Ectodermal cell (in vitro differentiated cells): ENCODE results near the gene ING3.

Experiments
- H3K27ac ChIP-seq: 2 replicates; pipeline ENCODE4 v1.7.0; 2013; ENCODE audit warnings: mild to moderate bottlenecking, low read depth, low read length; ENCODE audit not compliant: insufficient read depth, poor library complexity, severe bottlenecking
- H3K27me3 ChIP-seq: 2 replicates; pipeline ENCODE4 v1.7.0; 2013; ENCODE audit warnings: mild to moderate bottlenecking, low read length; ENCODE audit not compliant: insufficient read depth, control insufficient read depth, poor library complexity, severe bottlenecking
- H3K36me3 ChIP-seq: one replicate; pipeline ENCODE4 v1.7.0; 2013; ENCODE audit warnings: low read length; ENCODE audit not compliant: control insufficient read depth, insufficient read depth
- H3K4me1 ChIP-seq: one replicate; pipeline ENCODE4 v1.7.0; 2013; ENCODE audit warnings: low read length; ENCODE audit not compliant: control insufficient read depth, insufficient read depth
- H3K4me3 ChIP-seq: 2 replicates; pipeline ENCODE4 v1.7.0; 2013; ENCODE audit warnings: low read depth, low read length, control low read depth; ENCODE audit not compliant: insufficient read depth
- H3K9me3 ChIP-seq: 2 replicates; pipeline ENCODE4 v1.7.0; 2013; ENCODE audit warnings: mild to moderate bottlenecking, low read length, moderate library complexity; ENCODE audit not compliant: control insufficient read depth
- WGBS, 2 experiments: methylation state at CpG; one replicate each; pipeline ENCODE4 v1.1.7; 2013; ENCODE audit warnings: missing lambda C conversion rate in 2 of 2; 5-methylcytosine and 5-hydroxymethylcytosine counted together

ING3 gene

GRCh38 chr7:121023683-121024511, 73.3 kb downstream of the ING3 start:
- Histone ChIP-seq H3K4me3 (no peak overlapping the region), H3K9me3 (no peaks in the 10 kb centered on the region), H3K27me3 (no peaks in the 10 kb centered on the region), H3K27ac (no peak overlapping the region), H3K36me3 (no peaks in the 10 kb centered on the region), H3K4me1 (no peaks in the 10 kb centered on the region)
- 86 to 91% methylated on average over 7 to 8 of the region's 8 CpGs for WGBS, 2 experiments

GRCh38 chr7:121024611-121025010, 74.0 kb downstream of the ING3 start:
- no peaks in the 10 kb centered on the region for H3K36me3 ChIP-seq
- no peak overlapping the region for H3K4me3 ChIP-seq
- H3K27me3 ChIP-seq, result no peaks in the 10 kb centered on the region
- 89% methylated on average over 3 to 4 of the region's 5 CpGs for WGBS, 2 experiments
- H3K9me3 ChIP-seq, result no peaks in the 10 kb centered on the region
- H3K27ac ChIP-seq, result no peak overlapping the region
- no peaks in the 10 kb centered on the region for H3K4me1 ChIP-seq

DNA sequence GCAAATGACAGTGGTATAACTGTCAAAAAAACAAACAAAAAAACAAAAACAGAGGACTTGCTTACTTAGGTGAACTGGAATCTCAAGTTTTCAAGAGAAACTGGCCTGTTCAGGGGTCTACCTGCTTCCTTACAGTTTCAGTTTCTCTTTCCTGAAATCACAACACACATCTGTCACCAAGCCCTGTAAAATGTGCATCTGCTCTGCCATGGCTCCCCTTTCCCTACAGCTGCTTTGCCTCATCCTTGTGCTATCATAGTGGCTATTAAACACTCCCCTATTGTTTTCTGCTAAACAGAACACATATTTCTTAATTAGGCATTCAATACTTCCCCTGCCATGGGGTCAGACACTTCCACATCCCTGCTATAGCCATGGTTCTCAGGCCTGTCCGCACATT, 75.6 kb downstream of the ING3 start:
- no peaks in the 10 kb centered on the region for H3K4me1 ChIP-seq
- WGBS, 2 experiments, result 88 to 100% methylated on average over 1 of the region's 1 CpG
- no peak overlapping the region for H3K27ac ChIP-seq
- H3K4me3 ChIP-seq, result no peak overlapping the region
- no peaks in the 10 kb centered on the region for H3K9me3 ChIP-seq
- H3K36me3 ChIP-seq, result no peaks in the 10 kb centered on the region
- H3K27me3 ChIP-seq, result no peaks in the 10 kb centered on the region

GRCh38 chr7:121026577-121027111, 76.1 kb downstream of the ING3 start:
- 91 to 97% methylated on average over 3 of the region's 3 CpGs for WGBS, 2 experiments
- no peaks in the 10 kb centered on the region for H3K9me3 ChIP-seq
- H3K27me3 ChIP-seq, result no peaks in the 10 kb centered on the region
- H3K4me3 ChIP-seq, result no peak overlapping the region
- H3K36me3 ChIP-seq, result no peaks in the 10 kb centered on the region
- no peaks in the 10 kb centered on the region for H3K4me1 ChIP-seq
- H3K27ac ChIP-seq, result no peak overlapping the region
